Measurements from ENCODE around the gene BTBD9. TPM values are rescaled to one million over a fixed set of nuclear protein-coding genes. Genes with fewer than 3 reads are reported as not detected.

BTBD9 gene
- total RNA-seq, 1 experiment from 2014 or later: 8.9 TPM

DNA sequence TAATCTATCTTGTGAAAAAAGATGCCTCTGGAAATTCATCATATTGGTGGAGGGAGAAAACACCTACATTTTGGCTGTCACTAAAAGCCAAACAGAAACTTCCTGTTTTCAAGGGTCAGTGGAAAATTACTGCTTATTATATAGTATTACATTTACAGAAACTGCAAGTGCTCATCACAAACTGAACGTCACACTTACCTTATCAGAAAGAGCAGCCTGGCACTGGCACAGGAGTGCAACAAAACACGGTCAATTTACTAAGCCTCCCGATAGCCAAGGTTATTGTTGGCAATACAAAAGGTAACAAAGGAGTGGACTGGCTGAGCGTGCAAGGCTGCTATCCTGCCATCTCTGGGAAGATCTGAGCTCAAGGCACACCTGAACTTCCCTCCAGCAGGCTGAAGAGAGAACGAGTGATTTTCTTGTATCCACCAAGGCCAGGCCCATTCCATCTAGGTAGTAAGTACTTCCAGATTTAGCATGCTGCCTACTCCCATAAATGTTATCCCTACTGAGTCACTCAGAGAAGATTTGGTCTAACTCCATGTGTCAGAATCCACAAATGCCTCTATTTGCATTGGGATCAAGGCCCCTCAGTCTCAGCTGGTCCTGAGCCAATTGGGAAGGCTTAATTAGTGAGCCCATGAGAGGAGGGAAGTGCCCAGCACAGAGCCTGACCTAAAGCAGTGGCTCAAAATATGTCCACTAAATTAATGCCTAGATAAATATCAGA, 399.8 kb downstream of the BTBD9 start:
- Histone ChIP-seq H3K18ac (ENCODE audit: insufficient read length, low read depth, low read length) (no peak overlapping the region), H3K23me2 (ENCODE audit: insufficient read length, low read depth, low read length, poor library complexity, severe bottlenecking) (no peaks in the 10 kb centered on the region), H3K4ac (ENCODE audit: low read depth, low read length) (no peak overlapping the region), H2BK5ac (ENCODE audit: insufficient read length, low read length) (no peak overlapping the region), H4K20me1 (ENCODE audit: control insufficient read depth, insufficient read depth, insufficient read length) (no peaks in the 10 kb centered on the region), H2BK20ac (ENCODE audit: low read depth, low read length, poor library complexity, severe bottlenecking) (no peak overlapping the region), H3K14ac (ENCODE audit: insufficient read depth, low read length) (no peak overlapping the region), H4K5ac (ENCODE audit: insufficient read length, low read depth, low read length) (no peak overlapping the region), H3K4me1 (ENCODE audit: insufficient read depth, low read length) (peaks cover 12% of the 10 kb centered on the region; the same call in 1 of the 2 replicates), H3K79me1 (ENCODE audit: insufficient read depth, low read depth, low read length, poor library complexity, severe bottlenecking) (no peaks in the 10 kb centered on the region), H2AFZ (ENCODE audit: low read length) (no peak overlapping the region), H4K91ac (ENCODE audit: insufficient read length, low read depth, low read length) (no peak overlapping the region), H3T11ph (ENCODE audit: low read length) (no peak overlapping the region), H2BK15ac (ENCODE audit: low read depth, low read length) (no peak overlapping the region), H4K8ac (replicated peaks; ENCODE audit: insufficient read length, low read depth, low read length) (no peak overlapping the region), H3K27ac (ENCODE audit: insufficient read length, low read depth, low read length) (no peak overlapping the region), H2BK120ac (ENCODE audit: low read depth, low read length, poor library complexity, severe bottlenecking) (no peak overlapping the region), H3K23ac (ENCODE audit: insufficient read length, low read depth, low read length) (no peak overlapping the region), H3K9me3 (ENCODE audit: control insufficient read depth, low read depth, low read length) (no peaks in the 10 kb centered on the region), H2BK12ac (ENCODE audit: insufficient read length, low read depth, low read length) (no peak overlapping the region), H3K56ac (ENCODE audit: insufficient read length, low read depth, low read length) (no peak overlapping the region), H2AK5ac (ENCODE audit: insufficient read length, low read length) (no peak overlapping the region), H3K27me3 (ENCODE audit: insufficient read depth, low read length) (no peaks in the 10 kb centered on the region), H3K4me2 (ENCODE audit: insufficient read depth, insufficient read length, low read length) (no peak overlapping the region), H3K9ac (ENCODE audit: extremely low read depth, insufficient read length, low read length) (no peak overlapping the region), H3K79me2 (ENCODE audit: insufficient read depth, low read length) (no peaks in the 10 kb centered on the region)
- H3K36me3 Mint-ChIP-seq (ENCODE audit: insufficient read depth in 1 of 3, low read depth in 3 of 3): peaks cover 0 to 4% (median 3%) of the 10 kb centered on the region in 3 experiments; a peak in 2 of 7 replicates
- H3K4me1 Mint-ChIP-seq: peaks cover 29 to 36% of the 10 kb centered on the region in 2 experiments
- no peak overlapping the region for H3K4me3 Mint-ChIP-seq
- no peak overlapping the region; a peak in 1 of 7 replicates for H3K27ac Mint-ChIP-seq
- TF ChIP-seq, protein P1, sequence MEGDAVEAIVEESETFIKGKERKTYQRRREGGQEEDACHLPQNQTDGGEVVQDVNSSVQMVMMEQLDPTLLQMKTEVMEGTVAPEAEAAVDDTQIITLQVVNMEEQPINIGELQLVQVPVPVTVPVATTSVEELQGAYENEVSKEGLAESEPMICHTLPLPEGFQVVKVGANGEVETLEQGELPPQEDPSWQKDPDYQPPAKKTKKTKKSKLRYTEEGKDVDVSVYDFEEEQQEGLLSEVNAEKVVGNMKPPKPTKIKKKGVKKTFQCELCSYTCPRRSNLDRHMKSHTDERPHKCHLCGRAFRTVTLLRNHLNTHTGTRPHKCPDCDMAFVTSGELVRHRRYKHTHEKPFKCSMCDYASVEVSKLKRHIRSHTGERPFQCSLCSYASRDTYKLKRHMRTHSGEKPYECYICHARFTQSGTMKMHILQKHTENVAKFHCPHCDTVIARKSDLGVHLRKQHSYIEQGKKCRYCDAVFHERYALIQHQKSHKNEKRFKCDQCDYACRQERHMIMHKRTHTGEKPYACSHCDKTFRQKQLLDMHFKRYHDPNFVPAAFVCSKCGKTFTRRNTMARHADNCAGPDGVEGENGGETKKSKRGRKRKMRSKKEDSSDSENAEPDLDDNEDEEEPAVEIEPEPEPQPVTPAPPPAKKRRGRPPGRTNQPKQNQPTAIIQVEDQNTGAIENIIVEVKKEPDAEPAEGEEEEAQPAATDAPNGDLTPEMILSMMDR (conservative IDR thresholded peaks at IDR 0.05): no peak
- no peaks in the 10 kb centered on the region for H3K27me3 Mint-ChIP-seq (ENCODE audit: low read depth)
- peaks cover 0 to 3% of the 10 kb centered on the region in 2 experiments; a peak in 1 of 5 replicates for H3K9me3 Mint-ChIP-seq
- DNase-seq: no peak
- no CpG with 5 or more reads among the region's 5 CpGs for WGBS (ENCODE audit: extremely low coverage, insufficient read length, low lambda C conversion rate)

Measured in H9 (cell line).